NCI-H774 (cell line): ENCODE data around the gene CES2.
"Not testable (repeated sequence)": the region's sequence is repeated elsewhere in the genome, so short reads cannot be mapped to it uniquely, and the experiment has no call there.

Experiments used
- DNase-seq: peaks from one replicate; lab custom pipeline; 2025; lab: John Stamatoyannopoulos, UW

Gene CES2

DNA sequence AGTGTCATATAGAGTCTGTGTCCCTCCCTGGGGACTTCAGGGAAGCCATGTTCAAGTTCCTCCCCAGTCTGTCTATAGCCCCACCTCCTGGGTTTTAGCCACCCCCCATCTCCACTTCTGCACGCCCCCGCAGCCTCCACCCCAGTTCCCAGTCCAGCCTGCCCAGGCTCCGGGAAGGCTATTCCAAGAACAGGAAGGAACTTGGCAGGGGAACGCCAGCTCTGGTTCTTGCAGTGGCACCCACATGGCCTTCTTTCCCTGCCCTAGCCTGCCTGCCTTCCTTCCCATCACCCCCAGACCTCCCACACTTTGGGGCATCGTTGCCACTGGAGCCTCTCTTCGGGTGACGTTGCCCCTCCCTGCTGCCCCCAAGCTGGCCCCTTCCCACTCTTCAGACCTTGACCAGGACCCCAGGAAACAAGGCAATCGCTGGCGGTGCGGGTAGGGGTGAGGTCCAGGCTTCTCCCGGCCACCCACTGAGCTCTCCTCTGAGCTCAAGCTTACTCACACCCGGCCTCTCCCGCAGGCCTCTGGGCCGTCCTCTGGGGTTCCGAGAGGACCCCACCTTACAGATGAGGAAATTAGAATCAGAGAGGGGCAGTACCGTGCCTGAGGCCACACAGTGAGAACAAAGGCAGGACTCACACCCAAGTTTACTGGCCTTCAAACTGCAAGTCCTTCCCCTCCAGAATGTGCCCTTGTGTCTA is 43.8 kb downstream of the CES2 start:
- no peak for DNase-seq

DNA sequence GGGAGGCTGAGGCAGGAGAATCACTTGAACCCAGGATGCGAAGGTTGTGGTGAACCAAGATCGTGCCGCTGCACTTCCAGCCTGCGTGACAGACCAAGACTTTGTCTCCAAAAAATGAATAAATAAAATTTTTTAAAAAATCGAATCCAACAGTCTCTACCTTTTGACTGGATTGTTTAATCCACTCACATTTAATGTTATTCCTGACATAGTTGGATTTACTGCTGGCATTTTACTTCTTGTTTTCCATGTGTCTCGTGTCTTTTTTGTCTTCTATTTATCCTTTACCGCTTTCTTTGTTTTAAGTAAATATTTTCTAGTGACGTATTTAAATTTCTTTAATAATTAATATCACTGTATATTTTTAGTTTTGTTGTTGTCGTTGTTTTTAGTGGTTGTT is 47.7 kb downstream of the CES2 start:
- no peak for DNase-seq

DNA sequence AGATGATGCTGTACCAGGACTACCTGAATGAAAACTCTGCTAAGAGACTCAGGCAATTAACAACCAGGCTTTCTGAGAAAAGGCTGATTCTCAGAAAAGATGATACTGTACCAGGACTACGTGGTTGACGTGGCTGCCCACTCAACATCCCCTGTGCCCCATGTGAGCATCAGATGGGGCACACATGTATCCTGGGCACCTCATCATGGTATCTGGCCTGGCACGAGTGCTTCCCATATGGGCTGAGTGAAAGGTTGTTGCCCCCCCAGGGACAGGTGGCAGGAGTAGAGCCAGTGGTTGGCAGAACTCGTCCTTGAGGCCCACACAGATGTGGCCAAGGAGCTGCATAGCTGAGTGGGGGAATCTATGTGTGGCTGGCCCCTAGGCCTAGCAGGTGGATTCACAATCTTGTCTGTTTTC is 49.6 kb downstream of the CES2 start:
- no peak for DNase-seq

DNA sequence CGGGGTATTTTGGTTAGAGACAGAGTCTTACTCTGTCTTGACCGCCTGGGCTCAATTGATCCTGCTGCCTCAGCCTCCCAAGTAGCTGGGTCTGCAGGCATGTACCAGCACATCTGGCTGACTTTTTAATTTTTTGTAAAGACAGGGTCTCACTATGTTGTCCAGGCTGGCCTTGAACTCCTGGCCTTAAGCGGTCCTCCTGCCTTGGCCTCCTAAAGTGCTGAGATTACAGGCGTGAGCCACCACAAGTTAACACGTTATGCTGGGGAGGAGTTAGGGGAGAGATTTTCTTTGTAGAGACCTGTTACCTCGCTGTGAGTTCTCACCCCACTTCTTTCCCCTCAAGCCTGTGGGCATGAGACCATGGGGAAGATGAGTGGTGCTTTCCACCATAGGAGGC is 51.2 kb downstream of the CES2 start:
- no peak for DNase-seq

DNA sequence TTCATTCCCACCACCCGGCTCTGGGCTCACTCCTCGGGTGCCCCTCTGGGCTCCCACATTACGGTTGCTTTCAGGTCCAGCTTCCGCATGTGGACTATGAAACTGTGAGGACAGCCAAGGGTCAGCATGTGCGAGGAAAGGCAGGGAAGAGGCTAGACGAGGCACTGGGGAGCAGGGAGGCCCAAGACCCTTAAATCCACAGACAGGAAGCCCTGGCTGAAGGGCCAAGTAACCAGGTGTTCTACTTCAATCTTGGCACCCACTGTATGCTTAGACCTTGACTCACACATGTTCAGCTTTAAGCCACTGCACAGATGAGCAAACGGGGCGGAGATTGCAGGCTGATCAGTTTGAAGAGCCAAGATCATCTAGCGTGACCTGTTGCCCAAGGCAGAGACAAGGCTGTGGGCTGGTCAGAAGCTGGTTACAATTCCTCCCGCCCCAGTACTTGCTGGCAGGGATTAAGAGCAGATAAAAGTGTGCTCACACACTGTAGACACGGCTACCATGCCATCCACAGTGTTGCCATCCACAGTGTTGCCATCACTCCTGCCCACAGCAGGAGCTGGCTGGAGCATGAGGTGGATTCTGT is 53.0 kb downstream of the CES2 start, which contains the start of gene CES4A:
CES4A (plus strand) TSS at position 393 of the 592 bp plus-strand sequence; CDS start at position 577, 184 bp downstream.
- no peak for DNase-seq

- no peak for DNase-seq
These were observed 56.3 kb downstream of the CES2 start for GRCh38 chr16:66991545-66992077.

DNA sequence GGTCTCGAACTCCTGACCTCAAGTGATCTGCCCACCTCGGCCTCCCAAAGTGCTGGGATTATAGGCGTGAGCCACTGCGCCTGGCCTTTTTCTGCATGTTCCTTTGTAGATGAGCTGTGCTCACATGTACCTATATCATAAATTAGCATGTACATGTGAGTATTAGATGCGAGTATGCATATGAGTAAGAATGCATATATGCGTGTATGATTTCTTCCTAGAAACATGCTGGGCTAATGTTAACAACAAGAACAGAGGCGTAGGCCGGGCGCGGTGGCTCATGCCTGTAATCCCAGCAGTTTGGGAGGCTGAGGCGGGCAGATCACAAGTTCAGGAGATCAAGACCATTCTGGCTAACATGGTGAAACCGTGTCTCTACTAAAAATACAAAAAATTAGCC is 58.2 kb downstream of the CES2 start:
- not testable (repeated sequence) for DNase-seq
